Epithelial cell of esophagus (primary cell): ENCODE data around the gene LRFN4.

Experiments
- DNase-seq: peaks from one replicate; pipeline ENCODE4 v3.0.0; 2010; ENCODE audit warnings: low read depth
- H3K4me3 ChIP-seq: 2 replicates; pipeline ENCODE4 v1.5.1; 2011; ENCODE audit warnings: mild to moderate bottlenecking, low read length, control low read depth
- TF ChIP-seq, protein P1 (sequence below): IDR thresholded peaks from 2 replicates; pipeline ENCODE4 v1.5.1; 2011; ENCODE audit warnings: low read depth, mild to moderate bottlenecking, low read length, control low read depth, inconsistent platforms; ENCODE audit not compliant: insufficient read depth; ENCODE audit errors: missing control alignments

Gene LRFN4

GRCh38 chr11:66850235-66850587, 6.7 kb upstream of the LRFN4 start:
- no peak for DNase-seq
- TF ChIP-seq, protein P1, sequence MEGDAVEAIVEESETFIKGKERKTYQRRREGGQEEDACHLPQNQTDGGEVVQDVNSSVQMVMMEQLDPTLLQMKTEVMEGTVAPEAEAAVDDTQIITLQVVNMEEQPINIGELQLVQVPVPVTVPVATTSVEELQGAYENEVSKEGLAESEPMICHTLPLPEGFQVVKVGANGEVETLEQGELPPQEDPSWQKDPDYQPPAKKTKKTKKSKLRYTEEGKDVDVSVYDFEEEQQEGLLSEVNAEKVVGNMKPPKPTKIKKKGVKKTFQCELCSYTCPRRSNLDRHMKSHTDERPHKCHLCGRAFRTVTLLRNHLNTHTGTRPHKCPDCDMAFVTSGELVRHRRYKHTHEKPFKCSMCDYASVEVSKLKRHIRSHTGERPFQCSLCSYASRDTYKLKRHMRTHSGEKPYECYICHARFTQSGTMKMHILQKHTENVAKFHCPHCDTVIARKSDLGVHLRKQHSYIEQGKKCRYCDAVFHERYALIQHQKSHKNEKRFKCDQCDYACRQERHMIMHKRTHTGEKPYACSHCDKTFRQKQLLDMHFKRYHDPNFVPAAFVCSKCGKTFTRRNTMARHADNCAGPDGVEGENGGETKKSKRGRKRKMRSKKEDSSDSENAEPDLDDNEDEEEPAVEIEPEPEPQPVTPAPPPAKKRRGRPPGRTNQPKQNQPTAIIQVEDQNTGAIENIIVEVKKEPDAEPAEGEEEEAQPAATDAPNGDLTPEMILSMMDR: no peak
- no peak overlapping the region for H3K4me3 ChIP-seq

DNA sequence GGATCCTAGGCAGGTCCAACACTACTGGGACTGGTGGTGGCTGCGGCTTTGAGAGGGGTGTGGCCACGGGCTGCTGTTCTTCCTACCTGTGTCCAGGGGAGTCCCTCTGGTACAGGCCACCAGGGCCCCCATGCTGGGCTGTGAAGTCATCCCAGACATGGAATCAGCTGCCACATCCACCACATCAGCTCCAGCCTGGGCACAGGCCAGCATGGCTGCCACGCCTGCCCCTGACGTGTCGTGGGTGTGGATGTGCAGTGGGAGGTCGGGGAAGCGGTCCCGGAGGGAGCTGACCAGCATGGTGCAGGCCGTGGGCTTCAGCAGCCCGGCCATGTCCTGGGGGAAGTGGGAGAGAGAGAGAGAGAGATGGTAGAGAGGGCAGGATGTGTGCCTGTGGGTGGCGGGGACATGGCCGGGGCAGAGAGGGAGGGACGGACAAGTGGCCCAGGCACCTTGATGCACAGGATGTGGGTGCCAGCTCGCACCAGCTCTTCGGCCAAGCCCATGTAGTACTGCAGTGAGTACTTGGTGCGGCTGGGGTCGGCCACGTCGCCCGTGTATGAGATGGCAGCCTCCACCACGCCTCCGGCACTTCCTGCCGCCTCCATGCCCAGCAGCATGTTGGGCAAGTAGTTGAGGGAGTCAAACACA, 6.2 kb upstream of the LRFN4 start:
- TF ChIP-seq, protein P1: no peak
- H3K4me3 ChIP-seq: no peak overlapping the region

GRCh38 chr11:66851239-66851596, 5.6 kb upstream of the LRFN4 start:
- no peak for DNase-seq
- TF ChIP-seq, protein P1: no peak
- no peak overlapping the region for H3K4me3 ChIP-seq

More for the DNA sequence above, 6.2 kb upstream of the LRFN4 start:
- no peak for DNase-seq

- TF ChIP-seq, protein P1: peak; percentile 10
- DNase-seq: no peak
- H3K4me3 ChIP-seq: no peak overlapping the region
Measured at GRCh38 chr11:66851698-66852465, 5.0 kb upstream of the LRFN4 start.

- DNase-seq: no peak
- TF ChIP-seq, protein P1: no peak
- H3K4me3 ChIP-seq: no peak overlapping the region
Measured at GRCh38 chr11:66852466-66853241, 4.2 kb upstream of the LRFN4 start.

GRCh38 chr11:66853242-66854229, 3.3 kb upstream of the LRFN4 start:
- TF ChIP-seq, protein P1: no peak
- no peak for DNase-seq
- H3K4me3 ChIP-seq: no peak overlapping the region
